Measurements from ENCODE around the gene PTOV1.

The PTOV1 gene

DNA sequence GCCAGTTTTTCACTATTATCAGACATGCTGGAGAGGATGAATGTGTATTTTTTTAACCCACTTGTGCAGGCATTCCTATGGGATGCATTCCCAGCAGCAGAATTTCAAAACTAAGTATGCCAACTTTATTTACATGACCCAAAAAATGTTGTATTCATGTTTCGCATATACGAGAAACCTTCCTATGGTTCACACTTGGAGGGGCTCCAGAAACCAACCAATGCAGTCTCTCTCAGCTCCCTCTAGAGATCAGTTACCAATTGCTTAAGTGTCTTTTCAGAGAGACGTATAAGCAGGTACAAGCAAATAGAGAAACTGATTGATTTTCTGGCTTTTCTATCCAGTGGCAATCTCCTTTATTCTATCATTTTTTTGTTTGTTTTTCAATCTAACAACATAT lies 5.5 kb upstream of the PTOV1 start:
- Histone ChIP-seq H2AFZ (ENCODE audit: insufficient read depth, low read length, poor library complexity) (no peak overlapping the region), H3K27ac (ENCODE audit: low read depth, low read length) (no peak overlapping the region), H2BK5ac (ENCODE audit: low read depth, low read length, poor library complexity) (no peak overlapping the region), H3K14ac (ENCODE audit: low read length) (no peak overlapping the region), H3K4me1 (ENCODE audit: control insufficient read depth in 1 of 2, insufficient read depth in 2 of 2, low read length in 2 of 2) (peaks cover 3 to 8% of the 10 kb centered on the region in 2 experiments), H4K8ac (ENCODE audit: low read depth, low read length) (no peak overlapping the region), H2AK5ac (ENCODE audit: low read length) (no peak overlapping the region), H3K4ac (ENCODE audit: low read depth, low read length) (no peak overlapping the region), H3K79me1 (ENCODE audit: low read length) (no peaks in the 10 kb centered on the region), H3K27me3 (ENCODE audit: insufficient read depth, low read length) (no peaks in the 10 kb centered on the region), H3K9me3 (ENCODE audit: insufficient read depth, low read depth, low read length) (no peaks in the 10 kb centered on the region), H4K12ac (ENCODE audit: low read depth, low read length) (no peak overlapping the region), H3K9ac (ENCODE audit: low read length) (no peak overlapping the region), H4K91ac (ENCODE audit: low read depth, low read length) (no peak overlapping the region), H3K18ac (ENCODE audit: low read length) (no peak overlapping the region), H2BK12ac (ENCODE audit: low read length) (no peak overlapping the region), H3K4me2 (ENCODE audit: low read length) (no peak overlapping the region), H2BK120ac (ENCODE audit: insufficient read depth, low read length, poor library complexity) (no peak overlapping the region), H3K79me2 (ENCODE audit: control insufficient read depth, insufficient read depth, low read length, poor library complexity) (no peaks in the 10 kb centered on the region), H3K36me3 (ENCODE audit: control insufficient read depth in 1 of 2, insufficient read depth in 2 of 2, low read length in 2 of 2) (peaks cover 10 to 16% of the 10 kb centered on the region in 2 experiments), H3K23ac (ENCODE audit: low read length) (no peak overlapping the region), H3K4me3 (ENCODE audit: low read depth, low read length) (no peak overlapping the region)
- DNase-seq = no peak
- WGBS (ENCODE audit: extremely low coverage, insufficient coverage, insufficient read length) = no CpG with 5 or more reads among the region's 3 CpGs

DNA sequence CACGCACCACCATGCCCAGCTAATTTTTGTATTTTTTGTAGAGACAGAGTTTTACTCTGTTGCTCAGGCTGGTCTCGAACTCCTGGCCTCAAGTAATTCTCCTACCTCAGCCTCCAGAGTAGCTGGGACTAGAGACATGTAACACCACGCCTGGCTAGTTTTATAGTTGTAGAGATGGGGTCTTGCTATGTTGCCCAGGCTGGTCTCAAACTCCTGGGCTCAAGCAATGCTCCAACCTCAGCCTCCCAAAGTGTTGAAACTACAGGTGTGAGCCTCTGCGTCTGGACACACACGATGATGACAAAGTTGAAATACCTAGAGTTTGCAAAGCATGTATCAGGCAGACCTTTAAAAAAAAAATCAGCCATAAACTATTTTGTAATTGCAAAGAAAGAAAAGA lies 4.6 kb upstream of the PTOV1 start:
- no peak overlapping the region for H3K9ac ChIP-seq (ENCODE audit: low read length)
- peaks cover 3 to 8% of the 10 kb centered on the region in 2 experiments for H3K4me1 ChIP-seq (ENCODE audit: control insufficient read depth in 1 of 2, insufficient read depth in 2 of 2, low read length in 2 of 2)
- H3K18ac ChIP-seq (ENCODE audit: low read length) = no peak overlapping the region
- no peak overlapping the region for H2BK120ac ChIP-seq (ENCODE audit: insufficient read depth, low read length, poor library complexity)
- no peak overlapping the region for H2BK12ac ChIP-seq (ENCODE audit: low read length)
- no peak overlapping the region for H2AK5ac ChIP-seq (ENCODE audit: low read length)
- H3K9me3 ChIP-seq (ENCODE audit: insufficient read depth, low read depth, low read length) = no peaks in the 10 kb centered on the region
- no peaks in the 10 kb centered on the region for H3K27me3 ChIP-seq (ENCODE audit: insufficient read depth, low read length)
- H3K23ac ChIP-seq (ENCODE audit: low read length) = no peak overlapping the region
- WGBS (ENCODE audit: extremely low coverage, insufficient coverage, insufficient read length) = no CpG with 5 or more reads among the region's 5 CpGs
- H3K4ac ChIP-seq (ENCODE audit: low read depth, low read length) = no peak overlapping the region
- H4K12ac ChIP-seq (ENCODE audit: low read depth, low read length) = no peak overlapping the region
- no peak overlapping the region for H2AFZ ChIP-seq (ENCODE audit: insufficient read depth, low read length, poor library complexity)
- peak in 1 of 2 donors; percentile 26 for DNase-seq
- peaks cover 7% of the 10 kb centered on the region for H3K79me1 ChIP-seq (ENCODE audit: low read length)
- H4K91ac ChIP-seq (ENCODE audit: low read depth, low read length) = no peak overlapping the region
- H2BK5ac ChIP-seq (ENCODE audit: low read depth, low read length, poor library complexity) = no peak overlapping the region
- no peak overlapping the region for H3K4me3 ChIP-seq (ENCODE audit: low read depth, low read length)
- H4K8ac ChIP-seq (ENCODE audit: low read depth, low read length) = no peak overlapping the region
- H3K4me2 ChIP-seq (ENCODE audit: low read length) = no peak overlapping the region
- H3K36me3 ChIP-seq (ENCODE audit: control insufficient read depth in 1 of 2, insufficient read depth in 2 of 2, low read length in 2 of 2) = peaks cover 4 to 10% of the 10 kb centered on the region in 2 experiments
- H3K27ac ChIP-seq (ENCODE audit: low read depth, low read length) = no peak overlapping the region
- no peak overlapping the region for H3K14ac ChIP-seq (ENCODE audit: low read length)
- peaks cover 5% of the 10 kb centered on the region for H3K79me2 ChIP-seq (ENCODE audit: control insufficient read depth, insufficient read depth, low read length, poor library complexity)

DNA sequence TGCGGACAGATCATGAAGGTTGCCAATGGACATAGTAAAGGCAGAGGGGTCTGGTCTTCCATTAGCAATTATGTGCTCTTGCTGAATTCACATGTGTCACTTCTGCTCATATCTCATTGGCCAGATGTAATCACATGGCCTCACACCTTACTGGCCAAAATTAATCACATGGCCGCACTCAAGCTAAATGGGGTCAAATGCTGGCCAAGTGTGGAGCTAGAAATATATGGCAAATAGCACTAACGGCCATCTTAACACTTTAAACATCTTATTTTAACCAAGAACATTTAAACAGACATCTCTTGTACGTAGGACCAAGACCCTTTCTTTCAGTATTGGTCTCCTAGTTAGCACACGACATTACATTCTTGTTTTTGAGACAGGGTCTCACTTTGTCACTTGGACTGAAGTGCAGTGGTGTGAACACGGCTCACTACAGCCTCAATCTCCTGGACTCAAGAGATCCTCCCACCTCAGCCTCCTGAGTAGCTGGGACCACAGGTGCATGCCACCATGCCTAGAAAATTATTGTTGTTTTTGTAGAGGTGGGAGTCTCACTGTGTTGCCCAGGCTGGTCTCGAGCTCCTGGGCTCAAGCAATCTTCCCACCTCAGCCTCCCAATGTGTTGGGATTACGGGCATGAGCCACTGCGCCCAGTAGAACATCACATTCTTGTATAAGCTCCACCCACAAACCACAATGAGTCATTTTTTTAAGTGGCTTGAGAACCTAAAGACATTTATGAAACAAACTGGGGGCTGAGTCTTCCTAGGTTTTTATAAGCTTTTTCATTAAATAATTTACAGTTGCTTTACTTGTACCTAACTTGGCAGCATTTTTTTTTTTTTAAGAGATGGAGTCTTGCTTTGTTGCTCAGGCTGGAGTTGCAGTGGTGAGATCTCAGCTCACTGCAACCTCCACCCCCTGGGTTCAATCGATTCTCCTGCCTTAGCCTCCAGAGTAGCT lies 2.9 kb upstream of the PTOV1 start:
- H3K23ac ChIP-seq (ENCODE audit: low read length) = no peak overlapping the region
- H2BK5ac ChIP-seq (ENCODE audit: low read depth, low read length, poor library complexity) = no peak overlapping the region

DNA sequence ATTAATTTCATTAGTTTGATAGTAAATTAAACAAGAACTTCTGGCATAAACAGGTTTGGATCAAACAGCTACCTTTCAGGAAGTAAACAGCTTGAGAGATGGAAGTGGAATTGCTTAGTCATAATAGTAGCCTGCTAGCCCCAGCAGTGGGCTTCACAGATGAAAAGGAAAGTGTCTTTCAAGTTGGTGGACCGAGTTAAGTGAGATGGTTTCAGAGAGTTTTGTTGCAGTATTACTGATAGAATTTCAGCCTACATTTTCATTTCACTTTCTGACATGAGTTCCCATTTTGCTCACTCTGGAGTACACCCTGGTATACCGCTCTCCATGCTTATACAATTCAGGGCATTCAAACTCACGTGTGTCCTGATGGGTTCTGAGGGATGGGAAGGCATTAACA lies 2.0 kb upstream of the PTOV1 start:
- no peak overlapping the region for H3K4me2 ChIP-seq (ENCODE audit: low read length)
- H3K27ac ChIP-seq (ENCODE audit: low read depth, low read length) = no peak overlapping the region
- WGBS (ENCODE audit: extremely low coverage, insufficient coverage, insufficient read length) = no CpG with 5 or more reads among the region's 3 CpGs

More for the DNA sequence above, 2.9 kb upstream of the PTOV1 start:
- Histone ChIP-seq H3K27ac (ENCODE audit: low read depth, low read length) (no peak overlapping the region), H2BK12ac (ENCODE audit: low read length) (no peak overlapping the region), H3K9ac (ENCODE audit: low read length) (no peak overlapping the region), H3K18ac (ENCODE audit: low read length) (no peak overlapping the region), H3K14ac (ENCODE audit: low read length) (no peak overlapping the region), H3K36me3 (ENCODE audit: control insufficient read depth in 1 of 2, insufficient read depth in 2 of 2, low read length in 2 of 2) (peaks cover 8 to 9% of the 10 kb centered on the region in 2 experiments), H3K79me2 (ENCODE audit: control insufficient read depth, insufficient read depth, low read length, poor library complexity) (peaks cover 12% of the 10 kb centered on the region), H3K27me3 (ENCODE audit: insufficient read depth, low read length) (no peaks in the 10 kb centered on the region), H2BK120ac (ENCODE audit: insufficient read depth, low read length, poor library complexity) (no peak overlapping the region), H3K4me2 (ENCODE audit: low read length) (no peak overlapping the region), H4K91ac (ENCODE audit: low read depth, low read length) (no peak overlapping the region), H4K8ac (ENCODE audit: low read depth, low read length) (no peak overlapping the region), H3K4ac (ENCODE audit: low read depth, low read length) (no peak overlapping the region), H4K12ac (ENCODE audit: low read depth, low read length) (no peak overlapping the region), H3K4me3 (ENCODE audit: low read depth, low read length) (no peak overlapping the region), H3K79me1 (ENCODE audit: low read length) (peaks cover 7% of the 10 kb centered on the region), H3K4me1 (ENCODE audit: control insufficient read depth in 1 of 2, insufficient read depth in 2 of 2, low read length in 2 of 2) (peaks cover 7 to 17% of the 10 kb centered on the region in 2 experiments), H3K9me3 (ENCODE audit: insufficient read depth, low read depth, low read length) (no peaks in the 10 kb centered on the region), H2AK5ac (ENCODE audit: low read length) (no peak overlapping the region), H2AFZ (ENCODE audit: insufficient read depth, low read length, poor library complexity) (no peak overlapping the region)
- DNase-seq = peak in 1 of 2 donors; percentile 58
- no CpG with 5 or more reads among the region's 10 CpGs for WGBS (ENCODE audit: extremely low coverage, insufficient coverage, insufficient read length)

More for the DNA sequence above, 2.0 kb upstream of the PTOV1 start:
- no peak overlapping the region for H4K8ac ChIP-seq (ENCODE audit: low read depth, low read length)
- H3K18ac ChIP-seq (ENCODE audit: low read length) = no peak overlapping the region
- no peak overlapping the region for H4K91ac ChIP-seq (ENCODE audit: low read depth, low read length)
- DNase-seq = no peak
- no peak overlapping the region for H3K4me3 ChIP-seq (ENCODE audit: low read depth, low read length)
- peaks cover 7 to 17% of the 10 kb centered on the region in 2 experiments for H3K4me1 ChIP-seq (ENCODE audit: control insufficient read depth in 1 of 2, insufficient read depth in 2 of 2, low read length in 2 of 2)
- no peak overlapping the region for H2BK5ac ChIP-seq (ENCODE audit: low read depth, low read length, poor library complexity)
- no peak overlapping the region for H2AFZ ChIP-seq (ENCODE audit: insufficient read depth, low read length, poor library complexity)
- H3K14ac ChIP-seq (ENCODE audit: low read length) = no peak overlapping the region
- peaks cover 9% of the 10 kb centered on the region in 2 experiments for H3K36me3 ChIP-seq (ENCODE audit: control insufficient read depth in 1 of 2, insufficient read depth in 2 of 2, low read length in 2 of 2)
- no peak overlapping the region for H3K4ac ChIP-seq (ENCODE audit: low read depth, low read length)
- no peak overlapping the region for H2BK120ac ChIP-seq (ENCODE audit: insufficient read depth, low read length, poor library complexity)
- H3K23ac ChIP-seq (ENCODE audit: low read length) = no peak overlapping the region
- no peak overlapping the region for H2AK5ac ChIP-seq (ENCODE audit: low read length)
- peaks cover 13% of the 10 kb centered on the region for H3K79me2 ChIP-seq (ENCODE audit: control insufficient read depth, insufficient read depth, low read length, poor library complexity)
- peaks cover 7% of the 10 kb centered on the region for H3K79me1 ChIP-seq (ENCODE audit: low read length)
- no peak overlapping the region for H4K12ac ChIP-seq (ENCODE audit: low read depth, low read length)
- no peak overlapping the region for H2BK12ac ChIP-seq (ENCODE audit: low read length)
- H3K9me3 ChIP-seq (ENCODE audit: insufficient read depth, low read depth, low read length) = no peaks in the 10 kb centered on the region
- H3K9ac ChIP-seq (ENCODE audit: low read length) = no peak overlapping the region
- H3K27me3 ChIP-seq (ENCODE audit: insufficient read depth, low read length) = no peaks in the 10 kb centered on the region
